CD14-positive monocyte (primary cell): ENCODE measurements around the gene TSR2. TPM values are rescaled to one million over a fixed set of nuclear protein-coding genes. Genes with fewer than 3 reads are reported as not detected.

Source experiments
- DNase-seq, 3 donors: peaks; one replicate each; pipeline ENCODE4 v3.0.0-alpha.2; 2011 to 2022
- H2AFZ ChIP-seq: 2 replicates; pipeline ENCODE4 v1.6.0; 2012; ENCODE audit warnings: mild to moderate bottlenecking, low read depth, low read length, inconsistent platforms; ENCODE audit not compliant: insufficient read depth, poor library complexity, severe bottlenecking
- H3K27ac ChIP-seq, 2 donors: 1 replicate in 1 of 2; 2 replicates in 1 of 2; pipeline ENCODE4 v1.5.1; 2012 to 2013; ENCODE audit warnings: low read length in 2 of 2, control low read depth in 1 of 2, inconsistent platforms in 1 of 2, low read depth in 1 of 2, mild to moderate bottlenecking in 1 of 2
- H3K27me3 ChIP-seq, 2 donors: one replicate each; pipeline versions ENCODE4 v1.6.0 to v1.6.1; 2011 to 2013; ENCODE audit warnings: low read length in 2 of 2; ENCODE audit not compliant: control insufficient read depth in 2 of 2, insufficient read depth in 2 of 2
- H3K36me3 ChIP-seq, 2 donors: replicated peaks in 1 of 2; 1 replicate in 1 of 2; 2 replicates in 1 of 2; pipeline versions ENCODE4 v1.5.1 to v1.6.1; 2012 to 2013; ENCODE audit warnings: low read length in 2 of 2, control low read depth in 1 of 2, inconsistent platforms in 1 of 2, mild to moderate bottlenecking in 1 of 2; ENCODE audit not compliant: insufficient read depth in 2 of 2, control insufficient read depth in 1 of 2
- H3K4me1 ChIP-seq, 2 donors: 1 replicate in 1 of 2; 2 replicates in 1 of 2; pipeline versions ENCODE4 v1.5.1 to v1.6.1; 2012 to 2013; ENCODE audit warnings: low read length in 2 of 2, control low read depth in 1 of 2, inconsistent platforms in 1 of 2, mild to moderate bottlenecking in 1 of 2, moderate library complexity in 1 of 2; ENCODE audit not compliant: insufficient read depth in 2 of 2, control insufficient read depth in 1 of 2
- H3K4me2 ChIP-seq: replicated peaks from 2 replicates; pipeline ENCODE3; 2012; ENCODE audit warnings: low read length, moderate library complexity, mild to moderate bottlenecking; ENCODE audit not compliant: poor library complexity, severe bottlenecking; ENCODE audit errors: extremely low read depth
- H3K4me3 ChIP-seq, 3 experiments: fragments of 200-600 bp in 1 of 3; sonication (generic) in 1 of 3; replicated peaks in 1 of 3; 1 replicate in 2 of 3; 2 replicates in 1 of 3; pipeline ENCODE4 v1.5.1; 2011 to 2013; ENCODE audit warnings: low read length in 3 of 3, mild to moderate bottlenecking in 3 of 3, control low read depth in 2 of 3, low read depth in 2 of 3, inconsistent platforms in 1 of 3, moderate library complexity in 1 of 3
- H3K79me2 ChIP-seq: 2 replicates; pipeline ENCODE4 v1.6.0; 2012; ENCODE audit warnings: mild to moderate bottlenecking, control low read depth, inconsistent platforms, low read length, moderate library complexity; ENCODE audit not compliant: insufficient read depth
- H3K9ac ChIP-seq: 2 replicates; pipeline ENCODE4 v1.6.0; 2017; ENCODE audit warnings: low read length, mild to moderate bottlenecking; ENCODE audit not compliant: insufficient read depth, poor library complexity, severe bottlenecking
- H3K9me3 ChIP-seq, 2 donors: replicated peaks in 1 of 2; 1 replicate in 1 of 2; 2 replicates in 1 of 2; pipeline versions ENCODE4 v1.5.1 to v1.6.1; 2012 to 2013; ENCODE audit warnings: low read length in 2 of 2, control low read depth in 1 of 2; ENCODE audit not compliant: control insufficient read depth in 1 of 2, insufficient read depth in 1 of 2
- H4K20me1 ChIP-seq: 2 replicates; pipeline ENCODE4 v1.6.0; 2012; ENCODE audit warnings: mild to moderate bottlenecking, low read length, control low read depth, moderate library complexity; ENCODE audit not compliant: insufficient read depth
- H3K27ac Mint-ChIP-seq, 7 donors: one replicate each; pipeline ENCODE4 v1.8.0; 2020; ENCODE audit warnings: mild to moderate bottlenecking in 7 of 7, mixed read lengths in 7 of 7, moderate library complexity in 6 of 7, inconsistent platforms in 2 of 7
- H3K27me3 Mint-ChIP-seq, 3 donors: one replicate each; pipeline ENCODE4 v1.8.0; 2021 to 2022; ENCODE audit warnings: low read depth in 3 of 3, mild to moderate bottlenecking in 3 of 3, mixed read lengths in 3 of 3, moderate library complexity in 3 of 3, inconsistent platforms in 1 of 3
- H3K36me3 Mint-ChIP-seq, 2 donors: one replicate each; pipeline ENCODE4 v1.8.0; 2020; ENCODE audit warnings: mixed read lengths in 2 of 2, inconsistent platforms in 1 of 2, mild to moderate bottlenecking in 1 of 2
- H3K4me1 Mint-ChIP-seq: one replicate; pipeline ENCODE4 v1.8.0; 2020; ENCODE audit warnings: mild to moderate bottlenecking, mixed read lengths
- H3K4me3 Mint-ChIP-seq, 2 donors: one replicate each; pipeline ENCODE4 v1.8.0; 2020; ENCODE audit warnings: mild to moderate bottlenecking in 2 of 2, mixed read lengths in 2 of 2, moderate library complexity in 1 of 2
- H3K9me3 Mint-ChIP-seq, 7 donors: one replicate each; pipeline ENCODE4 v1.8.0; 2020 to 2022; ENCODE audit warnings: mixed read lengths in 7 of 7, mild to moderate bottlenecking in 6 of 7, moderate library complexity in 6 of 7, inconsistent platforms in 2 of 7
- WGBS: methylation state at CpG from one replicate; pipeline ENCODE4 v1.1.5; 2013; ENCODE audit warnings: missing lambda C conversion rate; ENCODE audit not compliant: insufficient coverage; 5-methylcytosine and 5-hydroxymethylcytosine counted together
- intact Hi-C, 2 donors: fragments of 100-400 bp; cut with micrococcal nuclease; formaldehyde crosslinking; loops; one replicate each; pipeline versions ENCODE4 v1.15.0 to v1.15.1; 2023
- polyA plus RNA-seq, 3 donors: library from polyadenylated mRNA; depleted of rRNA in 1 of 3; unstranded in 2 of 3; stranded (reverse) in 1 of 3; fragments of 300-500 nt in 2 of 3; fragments of >200 nt in 1 of 3; fragmentation: Illumina TruSeq in 2 of 3; gene quantifications; 1 replicate in 2 of 3; 2 replicates in 1 of 3; pipeline ENCODE4 v1.2.3, GENCODE V29; 2012 to 2021
- TF ChIP-seq, protein P1 (sequence below): fragments of 200-600 bp; IDR thresholded peaks from one replicate; pipeline ENCODE4 v1.8.0; 2022; ENCODE audit warnings: antibody characterized with exemption, mild to moderate bottlenecking

Gene TSR2
- polyA plus RNA-seq, 3 donors, result 11.8 to 18.0 (median 13.0) TPM

DNA sequence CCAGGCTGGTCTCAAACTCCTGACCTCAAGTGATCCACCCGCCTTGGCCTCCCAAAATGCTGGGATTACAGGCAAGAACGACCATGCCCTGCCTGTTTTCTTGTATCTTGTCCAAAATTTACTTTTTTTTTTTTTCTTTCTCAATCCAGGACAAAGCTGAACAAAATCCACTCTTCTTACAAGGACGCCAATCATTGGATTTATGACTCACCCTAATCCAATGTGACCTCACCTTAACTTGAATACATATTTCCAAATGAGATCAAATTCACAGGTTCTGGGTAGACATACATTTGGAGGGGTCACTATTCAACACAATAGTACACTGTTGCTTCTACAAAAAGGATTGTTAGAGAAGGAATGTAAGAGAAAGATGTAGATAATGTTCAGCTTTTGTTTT is 18.0 kb upstream of the TSR2 start:
- no peaks in the 10 kb centered on the region for H3K4me1 ChIP-seq
- H3K9ac ChIP-seq, result no peak overlapping the region
- DNase-seq, result no peak
- peaks cover 0 to 2% of the 10 kb centered on the region in 2 donors for H3K27me3 ChIP-seq
- H3K36me3 ChIP-seq, result no peaks in the 10 kb centered on the region
- H3K4me2 ChIP-seq, result no peak overlapping the region
- Mint-ChIP-seq H3K4me3 (no peak overlapping the region), H3K27ac (peak overlapping the region in 1 of 7 donors; percentile 24), H3K9me3 (peaks cover 0 to 3% (median 0%) of the 10 kb centered on the region in 7 donors), H3K4me1 (no peaks in the 10 kb centered on the region), H3K27me3 (peaks cover 8 to 32% (median 19%) of the 10 kb centered on the region in 3 donors), H3K36me3 (no peaks in the 10 kb centered on the region)
- H2AFZ ChIP-seq, result no peak overlapping the region
- H3K9me3 ChIP-seq, result no peaks in the 10 kb centered on the region
- WGBS, result 90% methylated on average over 2 of the region's 3 CpGs
- no peaks in the 10 kb centered on the region for H3K79me2 ChIP-seq
- no peaks in the 10 kb centered on the region for H4K20me1 ChIP-seq
- TF ChIP-seq, protein P1, sequence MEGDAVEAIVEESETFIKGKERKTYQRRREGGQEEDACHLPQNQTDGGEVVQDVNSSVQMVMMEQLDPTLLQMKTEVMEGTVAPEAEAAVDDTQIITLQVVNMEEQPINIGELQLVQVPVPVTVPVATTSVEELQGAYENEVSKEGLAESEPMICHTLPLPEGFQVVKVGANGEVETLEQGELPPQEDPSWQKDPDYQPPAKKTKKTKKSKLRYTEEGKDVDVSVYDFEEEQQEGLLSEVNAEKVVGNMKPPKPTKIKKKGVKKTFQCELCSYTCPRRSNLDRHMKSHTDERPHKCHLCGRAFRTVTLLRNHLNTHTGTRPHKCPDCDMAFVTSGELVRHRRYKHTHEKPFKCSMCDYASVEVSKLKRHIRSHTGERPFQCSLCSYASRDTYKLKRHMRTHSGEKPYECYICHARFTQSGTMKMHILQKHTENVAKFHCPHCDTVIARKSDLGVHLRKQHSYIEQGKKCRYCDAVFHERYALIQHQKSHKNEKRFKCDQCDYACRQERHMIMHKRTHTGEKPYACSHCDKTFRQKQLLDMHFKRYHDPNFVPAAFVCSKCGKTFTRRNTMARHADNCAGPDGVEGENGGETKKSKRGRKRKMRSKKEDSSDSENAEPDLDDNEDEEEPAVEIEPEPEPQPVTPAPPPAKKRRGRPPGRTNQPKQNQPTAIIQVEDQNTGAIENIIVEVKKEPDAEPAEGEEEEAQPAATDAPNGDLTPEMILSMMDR, result no peak
- H3K27ac ChIP-seq, result no peak overlapping the region
- intact Hi-C loops, result no loop called here
- no peak overlapping the region for H3K4me3 ChIP-seq

DNA sequence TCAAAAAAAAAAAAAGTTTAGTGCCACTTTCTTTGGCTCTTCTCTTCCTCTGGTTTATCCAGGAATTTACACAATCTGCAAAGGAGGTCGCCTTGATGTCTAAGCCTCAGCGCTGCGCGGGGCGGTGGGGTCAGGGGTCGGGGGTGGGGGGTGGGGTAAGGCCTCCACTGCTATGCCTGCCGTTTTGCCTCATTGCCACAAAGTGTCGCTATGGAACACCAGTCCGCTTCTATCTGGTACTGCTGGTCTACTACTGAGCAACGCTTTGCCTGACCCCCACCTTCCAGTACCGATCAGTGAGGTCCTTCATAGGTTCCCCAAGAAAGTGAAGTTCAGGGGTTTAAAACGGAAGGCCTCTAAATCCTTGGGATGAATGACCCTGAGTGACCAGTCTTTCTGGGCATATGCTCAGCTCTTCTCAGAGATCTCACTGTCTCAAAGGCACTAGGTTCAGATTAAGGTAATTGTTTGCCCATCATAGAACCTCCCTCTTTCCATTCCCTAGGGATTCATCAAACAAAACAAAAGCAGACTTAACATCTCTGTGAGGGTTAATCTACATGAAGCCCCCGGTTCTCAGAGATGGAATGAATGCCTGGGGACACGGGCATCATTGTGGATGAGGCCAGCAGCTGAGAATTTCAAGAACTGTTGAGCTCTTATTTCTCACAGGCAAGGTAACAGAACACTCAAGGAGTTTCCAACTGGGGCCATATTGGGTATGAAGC is 16.9 kb upstream of the TSR2 start:
- intact Hi-C loops, result no loop called here
- H3K9me3 Mint-ChIP-seq, result peaks cover 0 to 3% (median 0%) of the 10 kb centered on the region in 7 donors
- H3K9ac ChIP-seq, result no peak overlapping the region
- H3K4me1 ChIP-seq, result no peaks in the 10 kb centered on the region
- H3K4me2 ChIP-seq, result no peak overlapping the region
- DNase-seq, result no peak
- H3K4me1 Mint-ChIP-seq, result no peaks in the 10 kb centered on the region
- H3K36me3 ChIP-seq, result no peaks in the 10 kb centered on the region
- H3K27me3 Mint-ChIP-seq, result peaks cover 8 to 32% (median 13%) of the 10 kb centered on the region in 3 donors
- TF ChIP-seq, protein P1, result no peak
- no peak overlapping the region for H3K27ac Mint-ChIP-seq
- no peaks in the 10 kb centered on the region for H3K9me3 ChIP-seq
- H3K27ac ChIP-seq, result no peak overlapping the region
- H3K27me3 ChIP-seq, result no peaks in the 10 kb centered on the region
- no peaks in the 10 kb centered on the region for H4K20me1 ChIP-seq
- H3K36me3 Mint-ChIP-seq, result no peaks in the 10 kb centered on the region
- no peak overlapping the region for H3K4me3 ChIP-seq
- 54% methylated on average over 3 of the region's 14 CpGs for WGBS
- H3K4me3 Mint-ChIP-seq, result peak overlapping the region in 1 of 2 donors; percentile 11
- no peak overlapping the region for H2AFZ ChIP-seq
- H3K79me2 ChIP-seq, result no peaks in the 10 kb centered on the region
